MM.1S (cell line): ENCODE measurements around the gene TNIK.

Source experiments
- DNase-seq: peaks from one replicate; pipeline ENCODE4 v3.0.0-alpha.2; 2015
- H2AFZ ChIP-seq: fragments of 300-600 bp; sonication (generic); 2 replicates; pipeline ENCODE4 v1.6.0; 2016; ENCODE audit warnings: antibody characterized with exemption, low read length
- H3F3A ChIP-seq: fragments of 300-600 bp; sonication (generic); 2 replicates; pipeline ENCODE4 v1.6.1; 2016; ENCODE audit warnings: mild to moderate bottlenecking, antibody characterized with exemption, low read length, moderate library complexity, mixed read lengths; ENCODE audit not compliant: insufficient read depth
- H3K27ac ChIP-seq: fragments of 300-600 bp; sonication (generic); 2 replicates; pipeline ENCODE4 v1.5.1; 2016; ENCODE audit warnings: mild to moderate bottlenecking, low read length
- H3K27me3 ChIP-seq: fragments of 300-600 bp; sonication (generic); replicated peaks from 2 replicates; pipeline ENCODE4 v1.6.0; 2016; ENCODE audit warnings: low read length; ENCODE audit not compliant: insufficient read depth
- H3K36me3 ChIP-seq: fragments of 300-600 bp; sonication (generic); replicated peaks from 2 replicates; pipeline ENCODE4 v1.6.1; 2016; ENCODE audit warnings: mild to moderate bottlenecking, low read length, mixed read lengths; ENCODE audit not compliant: insufficient read depth
- H3K4me1 ChIP-seq: fragments of 300-600 bp; sonication (generic); 2 replicates; pipeline ENCODE4 v1.6.1; 2016; ENCODE audit warnings: low read length, mixed read lengths
- H3K4me2 ChIP-seq: fragments of 300-600 bp; sonication (generic); 2 replicates; pipeline ENCODE4 v1.6.0; 2016; ENCODE audit warnings: low read depth, low read length
- H3K4me3 ChIP-seq: fragments of 300-600 bp; sonication (generic); 2 replicates; pipeline ENCODE4 v1.5.1; 2016; ENCODE audit warnings: low read length, mixed read lengths
- H3K79me2 ChIP-seq: fragments of 300-600 bp; sonication (generic); 2 replicates; pipeline ENCODE4 v1.6.1; 2016; ENCODE audit warnings: mixed run types, low read length, mixed read lengths
- H3K9ac ChIP-seq: fragments of 300-600 bp; sonication (generic); 2 replicates; pipeline ENCODE4 v1.6.1; 2016; ENCODE audit warnings: low read length, mixed read lengths
- H3K9me2 ChIP-seq: fragments of 300-600 bp; sonication (generic); replicated peaks from 2 replicates; pipeline ENCODE4 v1.6.1; 2016; ENCODE audit warnings: mild to moderate bottlenecking, low read length, mixed read lengths; ENCODE audit not compliant: insufficient read depth
- H3K9me3 ChIP-seq: fragments of 300-600 bp; sonication (generic); replicated peaks from 2 replicates; pipeline ENCODE4 v1.6.1; 2016; ENCODE audit warnings: mild to moderate bottlenecking, low read length, mixed read lengths; ENCODE audit not compliant: insufficient read depth
- H4K20me1 ChIP-seq: fragments of 300-600 bp; sonication (generic); 2 replicates; pipeline ENCODE4 v1.6.1; 2016; ENCODE audit warnings: mild to moderate bottlenecking, low read length, moderate library complexity, mixed read lengths; ENCODE audit not compliant: insufficient read depth
- CTCF ChIP-seq: fragments of 300-600 bp; sonication (generic); IDR thresholded peaks from 2 replicates; pipeline ENCODE4 v1.5.1; 2016; ENCODE audit warnings: antibody characterized with exemption, low read length, mixed read lengths
- EZH2 ChIP-seq: fragments of 300-600 bp; sonication (generic); optimal IDR thresholded peaks from 2 replicates; pipeline ENCODE3; 2017; ENCODE audit warnings: low read depth, mild to moderate bottlenecking, antibody characterized with exemption, low read length, mixed read lengths
- EZH2phosphoT487 ChIP-seq: fragments of 300-600 bp; sonication (generic); IDR thresholded peaks from 2 replicates; pipeline ENCODE4 v1.6.1; 2018; ENCODE audit warnings: antibody characterized with exemption, low read length

TNIK gene

GRCh38 chr3:171407759-171408158 lies 52.4 kb downstream of the TNIK start:
- no peaks in the 10 kb centered on the region for H3K9me2 ChIP-seq
- no peak overlapping the region for H2AFZ ChIP-seq
- H3K4me1 ChIP-seq: no peaks in the 10 kb centered on the region
- H3K36me3 ChIP-seq: no peaks in the 10 kb centered on the region
- no peaks in the 10 kb centered on the region for H3K27me3 ChIP-seq
- no peaks in the 10 kb centered on the region for H3K9me3 ChIP-seq
- H3K4me2 ChIP-seq: no peak overlapping the region
- TF ChIP-seq CTCF (no peak), EZH2 (no peak), EZH2phosphoT487 (no peak)
- H4K20me1 ChIP-seq: no peaks in the 10 kb centered on the region
- no peaks in the 10 kb centered on the region for H3K79me2 ChIP-seq
- no peak overlapping the region for H3K4me3 ChIP-seq
- no peak overlapping the region for H3K27ac ChIP-seq
- H3K9ac ChIP-seq: no peak overlapping the region
- no peak for DNase-seq
- H3F3A ChIP-seq: no peaks in the 10 kb centered on the region

- no peak overlapping the region for H3K4me2 ChIP-seq
- H3K36me3 ChIP-seq: no peaks in the 10 kb centered on the region
- H3F3A ChIP-seq: no peaks in the 10 kb centered on the region
- no peaks in the 10 kb centered on the region for H3K9me2 ChIP-seq
- no peak overlapping the region for H3K9ac ChIP-seq
- H4K20me1 ChIP-seq: no peaks in the 10 kb centered on the region
- H3K79me2 ChIP-seq: no peaks in the 10 kb centered on the region
- no peaks in the 10 kb centered on the region for H3K27me3 ChIP-seq
- no peaks in the 10 kb centered on the region for H3K9me3 ChIP-seq
- no peaks in the 10 kb centered on the region for H3K4me1 ChIP-seq
- DNase-seq: no peak
- no peak for TF ChIP-seq CTCF
- no peak for TF ChIP-seq EZH2
- no peak for TF ChIP-seq EZH2phosphoT487
- H2AFZ ChIP-seq: no peak overlapping the region
- H3K27ac ChIP-seq: no peak overlapping the region
- H3K4me3 ChIP-seq: no peak overlapping the region
These were observed 55.7 kb downstream of the TNIK start for GRCh38 chr3:171404376-171404967.

- H3K79me2 ChIP-seq: no peaks in the 10 kb centered on the region
- DNase-seq: no peak
- no peak overlapping the region for H3K4me3 ChIP-seq
These were observed 57.9 kb downstream of the TNIK start for GRCh38 chr3:171402281-171402680.

More at GRCh38 chr3:171402281-171402680, 57.9 kb downstream of the TNIK start:
- no peaks in the 10 kb centered on the region for H3K4me1 ChIP-seq
- no peak overlapping the region for H3K27ac ChIP-seq
- H3K4me2 ChIP-seq: no peak overlapping the region
- no peaks in the 10 kb centered on the region for H4K20me1 ChIP-seq
- no peak overlapping the region for H2AFZ ChIP-seq
- H3K36me3 ChIP-seq: no peaks in the 10 kb centered on the region
- H3K9ac ChIP-seq: no peak overlapping the region
- no peaks in the 10 kb centered on the region for H3F3A ChIP-seq
- H3K9me2 ChIP-seq: no peaks in the 10 kb centered on the region
- H3K9me3 ChIP-seq: no peaks in the 10 kb centered on the region
- no peaks in the 10 kb centered on the region for H3K27me3 ChIP-seq
- TF ChIP-seq CTCF: no peak
- no peak for TF ChIP-seq EZH2
- no peak for TF ChIP-seq EZH2phosphoT487
